ENCODE data around the gene ATP8B3. TPM values are rescaled to one million over a fixed set of nuclear protein-coding genes. Genes with fewer than 3 reads are reported as not detected.

Gene ATP8B3
- total and polyA plus RNA-seq, 2 of the 13 experiments (the other 11 are each of a cell fraction or from before 2014, with no cell fraction given), result 2.6 to 5.9 TPM

DNA sequence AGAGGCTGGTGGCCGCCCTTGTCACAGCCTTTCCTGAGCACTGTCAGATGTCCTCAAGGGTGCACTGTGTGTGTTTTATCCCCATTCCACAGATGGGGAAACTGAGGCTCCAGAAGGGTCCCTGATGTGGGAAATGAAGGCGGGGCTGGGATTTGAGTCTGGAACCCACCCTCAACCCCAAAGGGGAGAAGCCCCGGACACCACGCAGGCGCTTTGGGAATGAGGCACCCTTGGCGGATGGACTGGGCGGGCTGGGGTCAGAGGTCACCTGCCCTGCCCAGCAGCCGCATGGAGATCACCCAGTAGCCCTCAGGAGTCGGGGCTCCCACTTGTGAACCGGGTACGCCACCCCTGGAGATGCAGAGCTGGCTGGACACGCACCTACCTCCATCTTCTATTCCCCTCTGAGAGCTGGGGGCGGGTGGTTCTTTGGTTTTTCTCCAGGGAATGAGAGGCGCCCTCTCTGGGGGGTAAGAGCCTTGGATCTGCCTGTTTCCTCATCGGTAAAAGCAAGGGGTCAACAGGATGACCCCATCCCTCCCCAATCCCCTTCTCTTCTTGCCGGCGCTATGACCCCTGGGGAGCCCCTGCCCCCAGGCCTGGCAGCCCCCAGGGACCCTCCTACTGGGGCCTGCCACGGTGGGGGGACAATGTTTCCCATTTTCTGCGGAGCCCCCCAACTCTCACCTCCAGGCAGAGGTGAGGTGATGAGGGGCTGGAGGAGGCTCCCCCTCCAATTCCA is 67.1 kb downstream of the ATP8B3 start:
- intact Hi-C loops (cut with micrococcal nuclease; ENCODE audit: unreplicated experiment) (no loop called here), in situ Hi-C loops (cut with HindIII; ENCODE audit: extremely low pct_ligation_motif_present, low pct_unique_long_range_greater_than_20kb) (no loop called here)
- Histone ChIP-seq H3K4me3 (replicated peaks in 1 of 3; ENCODE audit: insufficient read depth in 1 of 3, low read depth in 2 of 3, low read length in 3 of 3) (no peak overlapping the region), H2AFZ (ENCODE audit: low read length) (no peak overlapping the region), H3K4me1 (ENCODE audit: insufficient read depth, low read length) (0 out of 2 replicates have a peak, but pooled peaks cover 12% of the 10 kb centered on the region), H4K20me1 (ENCODE audit: insufficient read depth, low read length) (no peaks in the 10 kb centered on the region), H3K9me3 (ENCODE audit: low read length) (no peaks in the 10 kb centered on the region), H3K36me3 (replicated peaks in 1 of 2; ENCODE audit: control insufficient read depth in 1 of 2, insufficient read depth in 2 of 2, low read length in 2 of 2) (no peaks in the 10 kb centered on the region), H3K27ac (ENCODE audit: extremely low read length, insufficient read depth, low read length) (no peak overlapping the region), H3K27me3 (ENCODE audit: control insufficient read depth in 1 of 2, insufficient read depth in 2 of 2, low read length in 2 of 2) (peaks cover 7 to 54% of the 10 kb centered on the region in 2 experiments), H3K4me2 (ENCODE audit: low read depth, low read length) (no peak overlapping the region), H3K9ac (ENCODE audit: insufficient read depth, low read depth, low read length) (no peak overlapping the region), H3K79me2 (ENCODE audit: insufficient read depth, low read length) (no peaks in the 10 kb centered on the region)
- POLR2A ChIA-PET, result no interaction called here
- DNase-seq (ENCODE audit: low spot score) (no peak), ATAC-seq (no peak), FAIRE-seq (no peak)
- CTCF ChIA-PET (ENCODE audit: low intra/inter-chr PET ratio, low total read pairs), result no interaction called here
- WGBS (ENCODE audit: low lambda C conversion rate), result 24% methylated on average over 11 of the region's 19 CpGs
- BruUV-seq (replicated peaks), result no TSS peak
- TF ChIP-seq CCAR2 (optimal IDR thresholded peaks at IDR 0.05; ENCODE audit: low read depth, low read length), result no peak
- TF ChIP-seq ELF3 (CRISPR knock-in tag; IDR thresholded peaks at IDR 0.05), result no peak
- TF ChIP-seq NR2C2 (CRISPR knock-in tag; IDR thresholded peaks at IDR 0.05; ENCODE audit: borderline replicate concordance), result 0 out of 2 replicates have a peak, but pooled peaks have one; percentile 34
- TF ChIP-seq NR2F6 (IDR thresholded peaks at IDR 0.05), result peak; percentile 34
- 0 out of 2 replicates have a peak, but pooled peaks have one; percentile 18 for TF ChIP-seq NR2F6 (CRISPR knock-in tag; IDR thresholded peaks at IDR 0.05)
- peak; percentile 75 for TF ChIP-seq ZNF629 (CRISPR knock-in tag; conservative IDR thresholded peaks at IDR 0.05)

DNA sequence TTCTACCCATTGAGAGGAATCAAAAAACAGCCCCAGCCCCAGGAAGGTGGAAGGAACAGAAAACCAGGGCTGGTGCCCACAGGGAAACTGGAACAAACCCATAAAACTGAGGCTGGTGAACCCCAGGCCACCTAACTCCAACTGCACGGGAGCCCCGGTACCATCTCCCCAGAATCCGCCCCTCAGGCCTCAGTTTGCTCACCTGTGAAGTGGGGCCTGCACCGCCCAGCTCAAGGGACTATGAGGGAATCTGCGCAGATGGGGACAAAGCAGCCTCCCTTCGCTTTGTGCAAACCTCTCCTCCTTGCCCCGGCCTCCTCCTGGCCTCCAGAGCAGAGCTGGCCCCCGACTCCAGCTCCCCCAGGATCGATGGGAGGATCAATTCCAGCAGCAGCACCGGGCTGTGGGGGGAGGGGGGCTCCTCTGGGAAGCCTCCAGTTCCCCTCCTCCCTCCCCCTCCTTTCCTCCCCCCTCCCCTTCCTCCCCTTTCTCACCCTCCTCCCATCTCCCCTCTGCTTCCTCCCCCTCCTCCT is 67.9 kb downstream of the ATP8B3 start:
- TF ChIP-seq PCBP1 (IDR thresholded peaks at IDR 0.05; ENCODE audit: borderline replicate concordance, low read depth, low read length) (peak; percentile 94), ZNF629 (CRISPR knock-in tag; conservative IDR thresholded peaks at IDR 0.05) (peak; percentile 57), ZNF841 (CRISPR knock-in tag; IDR thresholded peaks at IDR 0.05; ENCODE audit: borderline replicate concordance) (no peak)
- DNase-seq (ENCODE audit: low spot score) (no peak), ATAC-seq (no peak), FAIRE-seq (no peak)
- Histone ChIP-seq H3K79me2 (ENCODE audit: insufficient read depth, low read length) (no peaks in the 10 kb centered on the region), H3K4me2 (ENCODE audit: low read depth, low read length) (no peak overlapping the region), H4K20me1 (ENCODE audit: insufficient read depth, low read length) (no peaks in the 10 kb centered on the region), H3K9ac (ENCODE audit: insufficient read depth, low read depth, low read length) (no peak overlapping the region), H2AFZ (ENCODE audit: low read length) (no peak overlapping the region), H3K27me3 (ENCODE audit: control insufficient read depth in 1 of 2, insufficient read depth in 2 of 2, low read length in 2 of 2) (peaks cover 6 to 50% of the 10 kb centered on the region in 2 experiments), H3K27ac (ENCODE audit: extremely low read length, insufficient read depth, low read length) (no peak overlapping the region), H3K4me3 (replicated peaks in 1 of 3; ENCODE audit: insufficient read depth in 1 of 3, low read depth in 2 of 3, low read length in 3 of 3) (no peak overlapping the region), H3K4me1 (ENCODE audit: insufficient read depth, low read length) (0 out of 2 replicates have a peak, but pooled peaks cover 12% of the 10 kb centered on the region), H3K9me3 (ENCODE audit: low read length) (no peaks in the 10 kb centered on the region), H3K36me3 (replicated peaks in 1 of 2; ENCODE audit: control insufficient read depth in 1 of 2, insufficient read depth in 2 of 2, low read length in 2 of 2) (no peaks in the 10 kb centered on the region)
- POLR2A ChIA-PET, result no interaction called here
- intact Hi-C loops (cut with micrococcal nuclease; ENCODE audit: unreplicated experiment), result no loop called here
- in situ Hi-C loops (cut with HindIII; ENCODE audit: extremely low pct_ligation_motif_present, low pct_unique_long_range_greater_than_20kb), result no loop called here
- CTCF ChIA-PET (ENCODE audit: low intra/inter-chr PET ratio, low total read pairs), result no interaction called here
- WGBS (ENCODE audit: low lambda C conversion rate), result 26% methylated on average over 9 of the region's 10 CpGs
- BruUV-seq (replicated peaks), result no TSS peak
